PFSK-1 (cell line): ENCODE measurements around the gene SLC44A2.

ENCODE experiments used
- REST ChIP-seq, 2 experiments: IDR thresholded peaks; 2 replicates each; pipeline versions ENCODE4 v1.6.1 to v1.8.0; 2011 to 2012; ENCODE audit warnings: low read depth in 2 of 2, low read length in 2 of 2, control low read depth in 1 of 2, inconsistent platforms in 1 of 2, mild to moderate bottlenecking in 1 of 2, moderate library complexity in 1 of 2; ENCODE audit not compliant: insufficient read depth in 1 of 2
- TAF1 ChIP-seq: IDR thresholded peaks from 2 replicates; pipeline ENCODE4 v1.6.1; 2012; ENCODE audit warnings: low read length, control low read depth, borderline replicate concordance; ENCODE audit not compliant: insufficient read depth

DNA sequence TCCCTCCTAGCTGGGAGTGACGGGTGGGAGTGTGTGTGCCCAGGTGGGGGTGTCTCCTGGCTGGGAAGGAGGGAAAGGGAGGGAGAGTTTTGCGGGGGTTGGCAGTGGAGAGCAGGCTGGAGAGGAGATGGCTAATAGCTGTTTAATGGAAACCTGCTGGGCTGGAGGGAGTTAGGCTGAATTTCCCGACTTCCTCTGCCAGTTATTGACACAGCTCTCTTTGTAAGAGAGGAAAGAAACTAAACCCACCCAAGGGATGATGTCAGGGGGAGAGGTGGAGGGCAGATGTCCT lies 18.6 kb downstream of the SLC44A2 start:
- TF ChIP-seq REST (IDR thresholded peaks at IDR 0.05; ENCODE audit: insufficient read depth in 1 of 2, low read depth in 2 of 2, low read length in 2 of 2) (no peak), TAF1 (no peak)
